ENCODE data around the gene PTGDR2. TPM values are rescaled to one million over a fixed set of nuclear protein-coding genes. Genes with fewer than 3 reads are reported as not detected.

Gene PTGDR2
- total RNA-seq, 4 donors from 2014 or later = 0.11 TPM; not detected in 3

GRCh38 chr11:60879971-60880588, 24.3 kb upstream of the PTGDR2 start:
- no peak for TF ChIP-seq CTCF (IDR thresholded peaks at IDR 0.05)
- no peak overlapping the region for H3K27ac ChIP-seq
- 86 to 92% methylated on average over 5 of the region's 5 CpGs for WGBS, 2 donors
- intact Hi-C loops (cut with DNase I) = no loop called here
- DNase-seq = no peak
- H3K9me3 ChIP-seq = no peaks in the 10 kb centered on the region
- no peaks in the 10 kb centered on the region for H3K36me3 ChIP-seq
- no peak overlapping the region for H3K4me3 ChIP-seq (replicated peaks in 1 of 3)
- H3K27me3 ChIP-seq = no peaks in the 10 kb centered on the region
- peaks cover 8 to 9% of the 10 kb centered on the region in 2 donors for H3K4me1 ChIP-seq

GRCh38 chr11:60879104-60879503, 23.4 kb upstream of the PTGDR2 start:
- intact Hi-C loops (cut with DNase I) = no loop called here
- no peaks in the 10 kb centered on the region for H3K9me3 ChIP-seq
- H3K4me3 ChIP-seq (replicated peaks in 1 of 3) = no peak overlapping the region
- 87 to 88% methylated on average over 1 of the region's 1 CpG for WGBS, 2 donors
- peaks cover 8 to 9% of the 10 kb centered on the region in 2 donors for H3K4me1 ChIP-seq
- DNase-seq = no peak
- H3K36me3 ChIP-seq = no peaks in the 10 kb centered on the region
- no peak overlapping the region for H3K27ac ChIP-seq
- TF ChIP-seq POLR2A (IDR thresholded peaks at IDR 0.05) (no peak), CTCF (IDR thresholded peaks at IDR 0.05) (no peak)
- H3K27me3 ChIP-seq = no peaks in the 10 kb centered on the region

- Histone ChIP-seq H3K9me3 (no peaks in the 10 kb centered on the region), H3K27me3 (no peaks in the 10 kb centered on the region), H3K36me3 (no peaks in the 10 kb centered on the region), H3K27ac (peak overlapping the region in 2 of 3 donors; percentile 31 to 55), H3K4me3 (replicated peaks in 1 of 3) (no peak overlapping the region), H3K4me1 (peaks cover 8 to 9% of the 10 kb centered on the region in 2 donors)
- WGBS, 2 donors = 65 to 81% methylated on average over 5 of the region's 5 CpGs
- intact Hi-C loops (cut with DNase I) = no loop called here
- no peak for TF ChIP-seq POLR2A (IDR thresholded peaks at IDR 0.05)
- TF ChIP-seq CTCF (IDR thresholded peaks at IDR 0.05) = no peak
- no peak for DNase-seq
Observed at GRCh38 chr11:60878245-60879101, 22.7 kb upstream of the PTGDR2 start.

- no peaks in the 10 kb centered on the region for H3K9me3 ChIP-seq
- no peak overlapping the region for H3K27ac ChIP-seq
- intact Hi-C loops (cut with DNase I) = no loop called here
- 100% methylated on average over 2 of the region's 2 CpGs for WGBS, 2 donors
- H3K4me1 ChIP-seq = peaks cover 7 to 14% of the 10 kb centered on the region in 2 donors
- H3K27me3 ChIP-seq = no peaks in the 10 kb centered on the region
- no peak overlapping the region for H3K4me3 ChIP-seq (replicated peaks in 1 of 3)
- no peaks in the 10 kb centered on the region for H3K36me3 ChIP-seq
- no peak for DNase-seq
- TF ChIP-seq POLR2A (IDR thresholded peaks at IDR 0.05) (no peak), CTCF (IDR thresholded peaks at IDR 0.05) (no peak)
Observed at GRCh38 chr11:60876168-60876485, 20.4 kb upstream of the PTGDR2 start.

All from thyroid gland (tissue), 4 donors.